Activated naive CD4-positive, alpha-beta T cell treated with anti-CD3 and anti-CD28 coated beads, Interleukin-2, amount 50 U/mL, for 72 hours (primary cell): Measurements from ENCODE around the gene NRIP3. TPM values are rescaled to one million over a fixed set of nuclear protein-coding genes. Genes with fewer than 3 reads are reported as not detected.
"Not testable (repeated sequence)": the region's sequence is repeated elsewhere in the genome, so short reads cannot be mapped to it uniquely, and the experiment has no call there.

Source experiments
- ATAC-seq, 2 donors: fragments of 150-1000 bp; cut with Tn5 transposase; 2 replicates each; pipeline ENCODE4 v1.10.0; 2021; ENCODE audit warnings: mild to moderate bottlenecking in 2 of 2, moderate library complexity in 2 of 2
- DNase-seq, 2 donors: peaks; one replicate each; pipeline ENCODE4 v3.0.0; 2021 to 2022; ENCODE audit warnings: low spot score in 2 of 2
- H3K27ac Mint-ChIP-seq, 2 donors: one replicate each; pipeline ENCODE4 v1.8.0; 2022; ENCODE audit warnings: mild to moderate bottlenecking in 2 of 2, mixed read lengths in 2 of 2
- H3K36me3 Mint-ChIP-seq, 2 donors: one replicate each; pipeline ENCODE4 v1.8.0; 2022; ENCODE audit warnings: mixed read lengths in 2 of 2
- H3K9me3 Mint-ChIP-seq, 2 donors: one replicate each; pipeline ENCODE4 v1.8.0; 2022; ENCODE audit warnings: mixed read lengths in 2 of 2
- total RNA-seq, 2 donors: library from RNA; stranded (reverse); gene quantifications; one replicate each; pipeline ENCODE4 v1.2.3, GENCODE V29; 2022

Gene NRIP3
- total RNA-seq, 2 donors from 2014 or later = 2.3 to 3.0 TPM

DNA sequence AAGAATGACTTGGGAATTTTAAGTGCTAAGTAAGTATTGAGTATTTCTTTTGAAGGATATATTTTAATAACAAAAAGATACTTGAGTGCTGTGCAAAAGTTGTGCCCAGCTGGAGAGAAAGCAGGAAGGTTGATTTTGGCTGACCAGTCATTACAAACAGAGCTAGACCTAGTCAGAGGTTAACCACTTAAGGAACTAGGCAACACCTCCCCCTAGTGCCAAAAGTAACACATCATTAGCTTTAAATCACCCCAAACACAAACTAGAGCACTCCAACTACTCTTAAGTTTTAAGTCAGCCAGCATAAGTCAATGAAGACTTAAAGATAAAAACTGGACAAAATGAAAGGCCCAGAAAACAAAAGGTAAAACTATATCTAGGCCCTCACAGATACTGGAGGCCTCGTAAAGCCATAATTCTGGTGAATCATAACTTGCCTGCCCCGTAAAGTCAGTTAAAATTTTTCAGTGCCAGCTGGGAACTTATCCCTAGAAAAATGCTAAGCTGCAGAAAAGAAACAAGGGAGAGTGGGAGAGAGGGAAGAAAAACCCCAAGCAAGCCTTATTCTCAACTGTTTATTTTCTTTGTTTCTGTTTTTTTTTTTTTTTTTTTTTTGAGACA is 44.1 kb downstream of the NRIP3 start:
- DNase-seq (peak in 1 of 2 donors; percentile 23), ATAC-seq (peak; percentile 17 to 41)
- Mint-ChIP-seq H3K36me3 (peaks cover 7 to 8% of the 10 kb centered on the region in 2 donors), H3K27ac (no peak overlapping the region), H3K9me3 (no peaks in the 10 kb centered on the region)

DNA sequence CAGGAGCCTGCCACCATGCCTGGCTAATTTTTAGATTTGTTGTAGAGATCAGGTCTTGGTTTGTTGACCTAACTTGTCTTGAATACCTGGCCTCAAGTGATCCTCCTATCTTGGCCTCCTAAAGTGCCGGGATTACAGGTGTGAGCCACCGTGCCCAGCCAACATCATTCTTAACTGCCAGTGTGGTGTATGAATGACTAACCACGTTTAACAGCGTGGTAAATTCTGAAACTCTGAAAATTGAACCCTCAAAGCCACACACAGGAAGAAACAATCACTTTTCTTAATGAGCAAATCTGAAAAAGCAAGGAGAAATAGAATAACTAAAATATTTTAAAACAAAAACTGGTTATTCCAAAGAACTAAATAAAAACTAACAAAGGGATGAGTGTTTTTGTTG is 46.9 kb downstream of the NRIP3 start:
- Mint-ChIP-seq H3K27ac (peak overlapping the region in 1 of 2 donors; percentile 52), H3K9me3 (no peaks in the 10 kb centered on the region), H3K36me3 (no peaks in the 10 kb centered on the region)
- ATAC-seq (peak; percentile 64 to 70), DNase-seq (no peak)

DNA sequence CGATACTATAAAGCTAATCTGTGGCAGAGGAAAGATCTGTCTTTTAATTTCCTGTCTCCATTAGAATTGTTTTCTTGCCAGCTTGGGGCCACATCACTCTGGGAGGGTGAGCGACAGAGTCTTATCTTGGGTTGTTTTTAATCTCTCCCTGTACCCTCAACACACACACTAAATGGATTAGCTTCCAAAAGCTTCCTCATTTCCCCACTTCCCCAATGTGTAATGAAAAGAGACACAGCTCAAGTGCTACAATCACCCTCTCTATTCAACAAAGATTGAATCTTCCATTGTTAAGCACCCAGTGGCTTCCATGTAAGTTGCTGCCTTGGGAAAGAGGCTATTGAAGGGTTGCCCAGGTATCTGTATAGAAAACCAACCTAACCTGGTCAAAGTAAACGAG is 54.9 kb downstream of the NRIP3 start:
- Mint-ChIP-seq H3K27ac (no peak overlapping the region), H3K36me3 (peaks cover 5 to 8% of the 10 kb centered on the region in 2 donors), H3K9me3 (no peaks in the 10 kb centered on the region)
- no peak for ATAC-seq
- DNase-seq = no peak

DNA sequence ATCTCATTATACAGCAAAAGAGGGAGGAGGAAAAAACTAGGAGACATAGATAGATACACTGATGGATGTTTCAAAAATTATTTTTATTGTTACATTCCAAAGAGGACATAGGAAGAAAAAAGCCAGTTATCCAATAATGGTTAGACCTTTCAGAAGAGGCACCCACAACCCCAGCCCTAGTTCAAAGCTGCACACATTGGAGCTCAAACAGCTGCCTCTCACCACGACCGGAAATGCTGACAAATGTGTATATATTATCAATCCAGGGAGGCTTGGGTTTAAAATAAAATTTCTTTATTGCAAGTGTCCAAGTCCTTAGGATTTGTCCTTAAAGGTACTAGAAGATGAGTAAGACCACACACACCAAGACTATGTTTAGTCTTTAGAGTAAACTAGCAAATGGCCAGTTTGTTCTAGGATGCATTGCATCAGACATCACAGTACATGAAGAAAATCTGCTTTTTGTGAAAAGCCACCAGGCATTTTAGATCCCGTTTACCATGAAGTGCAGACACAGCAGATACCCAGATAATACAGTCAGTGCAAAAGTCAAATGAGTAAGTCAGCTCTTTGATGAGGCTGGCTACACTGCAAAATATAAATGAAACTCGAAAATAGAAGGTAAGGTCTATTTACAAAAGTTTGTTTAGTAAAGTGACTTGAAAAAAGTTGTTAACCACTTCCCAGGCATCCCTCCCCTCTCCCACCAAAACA is 56.4 kb downstream of the NRIP3 start:
- H3K36me3 Mint-ChIP-seq = peaks cover 5 to 8% of the 10 kb centered on the region in 2 donors
- H3K9me3 Mint-ChIP-seq = no peaks in the 10 kb centered on the region
- no peak overlapping the region for H3K27ac Mint-ChIP-seq

DNA sequence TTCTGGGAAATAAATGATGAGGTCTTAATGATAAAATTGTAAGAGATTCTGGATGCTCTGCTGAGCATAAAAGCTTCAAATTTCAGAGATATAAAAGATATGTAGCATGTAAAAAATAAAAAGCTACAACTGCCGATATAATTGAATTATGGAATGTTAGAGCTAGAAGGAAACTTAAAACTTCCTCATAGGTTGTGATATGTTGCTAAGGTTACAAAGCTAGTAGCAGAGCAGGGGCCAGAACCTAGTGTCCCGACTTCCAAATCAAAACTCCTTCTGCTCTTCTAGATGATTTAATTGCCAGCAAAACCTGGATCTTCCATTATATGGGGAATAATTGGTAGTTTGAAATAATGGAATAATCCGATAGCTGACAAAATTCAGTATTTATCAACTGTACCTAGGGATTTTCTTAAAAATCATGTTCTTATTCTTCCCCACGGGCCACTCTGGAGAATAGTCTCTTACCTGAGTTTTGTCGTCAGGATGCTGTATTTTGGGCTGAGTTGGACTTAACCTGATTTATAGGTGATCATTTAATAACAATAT is 61.2 kb downstream of the NRIP3 start, which contains the start of gene ASCL3:
ASCL3 (minus strand) TSS at position 499 of the 549 bp plus-strand sequence. CDS start 4,855 bp downstream, outside the sequence.
- peaks cover 0 to 2% of the 10 kb centered on the region in 2 donors for H3K36me3 Mint-ChIP-seq
- ATAC-seq (no peak), DNase-seq (no peak)
- H3K27ac Mint-ChIP-seq = no peak within 1 kb of the TSS
- H3K9me3 Mint-ChIP-seq = no peaks in the 10 kb centered on the region

More for the DNA sequence above, 56.4 kb downstream of the NRIP3 start:
- no peak for DNase-seq
- no peak for ATAC-seq

DNA sequence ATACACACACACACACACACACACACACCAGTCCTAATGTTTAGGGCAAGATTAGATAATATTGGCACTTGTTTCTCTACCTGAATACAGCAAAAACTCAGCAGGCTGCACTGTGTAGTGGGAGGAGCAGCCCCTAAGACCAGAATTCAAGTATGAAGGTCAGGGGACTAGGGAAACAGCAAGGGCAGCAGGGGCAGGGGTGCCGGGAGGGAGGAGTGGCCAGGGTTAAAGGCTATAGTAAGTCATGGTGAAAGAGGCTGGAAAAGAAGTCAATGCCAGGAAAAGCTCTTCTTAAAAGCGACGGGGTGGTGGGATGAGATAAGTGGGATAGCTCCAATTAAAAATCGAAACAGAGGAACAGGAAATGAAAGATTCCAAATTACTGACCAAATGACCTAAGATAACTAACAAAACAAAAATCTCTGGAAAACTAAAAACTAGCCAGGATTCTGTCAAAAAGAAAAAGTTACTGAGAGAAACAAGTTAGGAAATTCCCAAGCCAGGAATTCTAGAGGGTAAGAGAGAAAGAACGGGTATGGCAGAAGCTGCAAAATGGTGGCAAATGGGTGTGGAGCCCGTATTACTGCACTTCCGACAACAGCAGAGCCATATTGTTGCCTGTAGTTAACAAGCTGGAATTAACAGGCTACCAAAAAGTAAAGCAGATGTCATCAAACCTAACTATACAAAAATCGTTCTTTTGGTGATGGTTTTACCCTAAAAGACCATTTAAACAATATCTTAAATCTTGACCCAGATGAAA is 62.3 kb downstream of the NRIP3 start:
- Mint-ChIP-seq H3K9me3 (no peaks in the 10 kb centered on the region), H3K27ac (no peak overlapping the region), H3K36me3 (no peaks in the 10 kb centered on the region)
- ATAC-seq (no peak), DNase-seq (no peak)

DNA sequence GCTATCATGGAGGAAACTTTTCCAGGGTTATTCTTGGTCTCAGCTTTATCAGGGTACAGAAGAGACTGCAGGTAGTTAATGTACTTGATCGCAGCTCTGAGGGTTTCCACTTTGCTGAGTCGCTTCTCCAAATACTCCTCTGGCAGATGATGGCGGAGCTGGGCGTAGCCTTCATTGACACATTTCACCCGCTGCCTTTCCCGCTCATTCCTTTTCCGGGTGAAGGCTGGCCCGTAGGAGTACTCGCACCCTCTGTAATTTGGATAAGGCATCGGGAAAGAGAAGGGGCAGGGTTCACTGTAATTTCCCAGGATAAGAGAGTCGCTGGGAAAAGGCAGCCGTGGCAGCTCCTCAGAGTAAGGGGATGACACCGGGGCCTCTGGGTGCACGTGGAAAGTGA is 66.1 kb downstream of the NRIP3 start:
- H3K27ac Mint-ChIP-seq = no peak overlapping the region
- ATAC-seq (no peak), DNase-seq (no peak)
- H3K36me3 Mint-ChIP-seq = no peaks in the 10 kb centered on the region
- H3K9me3 Mint-ChIP-seq = no peaks in the 10 kb centered on the region

DNA sequence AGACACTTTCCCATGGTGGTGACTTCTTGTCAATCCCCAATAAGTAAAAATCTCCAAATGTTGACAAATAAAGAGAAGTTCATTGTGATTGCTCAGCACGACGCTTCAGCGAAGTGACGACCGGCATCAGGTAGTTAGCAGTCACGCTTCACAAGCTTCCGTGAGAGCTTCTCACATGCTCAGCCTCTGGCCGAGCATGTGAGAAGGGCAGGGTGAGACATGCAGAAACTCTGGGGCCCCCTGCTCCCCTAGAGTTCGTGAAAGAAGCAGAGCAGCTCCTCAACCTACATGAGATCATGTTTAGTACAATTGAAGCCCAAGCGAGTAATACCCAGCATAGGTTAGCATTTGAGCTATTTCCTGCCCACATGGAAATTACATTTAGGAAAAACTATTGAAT is 66.6 kb downstream of the NRIP3 start:
- peak overlapping the region in 1 of 2 donors; percentile 87 for H3K27ac Mint-ChIP-seq
- H3K9me3 Mint-ChIP-seq = no peaks in the 10 kb centered on the region
- ATAC-seq (peak in 1 of 2 donors; percentile 79), DNase-seq (no peak)
- H3K36me3 Mint-ChIP-seq = no peaks in the 10 kb centered on the region

DNA sequence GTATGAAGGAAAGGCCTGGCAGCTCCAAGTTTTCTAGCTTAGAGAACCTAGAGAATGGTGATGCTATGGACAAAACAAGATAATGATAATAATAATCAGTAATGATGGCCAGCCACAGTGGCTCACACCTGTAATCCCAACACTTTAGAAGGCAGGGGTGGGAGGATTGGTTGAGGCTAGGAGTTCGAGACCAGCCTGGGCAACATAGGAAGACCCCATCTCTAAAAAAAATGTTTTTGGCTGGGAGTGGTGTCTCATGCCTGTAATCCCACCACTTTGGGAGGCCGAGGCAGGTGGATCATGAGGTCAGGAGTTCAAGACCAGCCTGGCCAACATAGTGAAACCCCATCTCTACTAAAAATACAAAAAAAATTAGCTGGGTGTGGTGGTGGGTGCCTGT is 68.0 kb downstream of the NRIP3 start:
- not testable (repeated sequence) for H3K27ac Mint-ChIP-seq, DNase-seq, ATAC-seq, H3K9me3 Mint-ChIP-seq, H3K36me3 Mint-ChIP-seq

DNA sequence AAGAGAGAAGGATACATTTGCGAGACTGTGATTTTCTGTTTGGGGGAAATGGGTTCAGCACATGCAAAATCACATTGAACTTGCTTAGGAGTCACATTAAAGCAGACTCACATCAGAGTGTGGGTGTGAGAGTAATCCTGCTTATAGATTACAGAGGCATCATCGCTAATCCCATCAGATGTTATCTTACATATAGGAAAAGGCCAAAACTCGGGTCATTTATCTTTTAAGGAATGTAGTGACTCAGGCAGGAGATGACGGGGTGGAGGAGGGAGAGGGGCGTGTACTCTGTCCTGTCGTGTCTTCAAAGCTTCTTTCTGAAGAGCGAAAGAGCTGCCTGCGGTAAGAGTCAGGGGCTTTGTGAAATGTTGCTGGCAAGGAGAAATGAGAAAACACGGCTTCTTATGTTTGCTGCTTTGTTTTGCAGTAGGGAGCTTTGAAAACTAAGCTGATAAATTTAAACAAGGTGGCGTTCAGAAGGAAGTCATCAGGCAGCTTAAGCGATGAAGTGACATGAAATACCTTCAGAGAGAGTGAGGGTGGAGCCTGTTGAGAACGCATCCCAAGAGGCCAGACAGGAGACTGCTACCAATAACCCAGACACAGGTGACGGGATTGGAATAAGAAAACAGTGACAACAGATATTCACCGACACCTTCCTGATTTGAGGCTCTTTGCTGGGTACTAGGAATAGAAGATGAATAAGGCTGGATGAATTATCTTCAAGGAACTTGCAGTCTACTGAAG is 68.9 kb downstream of the NRIP3 start:
- peak in 1 of 2 donors; percentile 28 for ATAC-seq

DNA sequence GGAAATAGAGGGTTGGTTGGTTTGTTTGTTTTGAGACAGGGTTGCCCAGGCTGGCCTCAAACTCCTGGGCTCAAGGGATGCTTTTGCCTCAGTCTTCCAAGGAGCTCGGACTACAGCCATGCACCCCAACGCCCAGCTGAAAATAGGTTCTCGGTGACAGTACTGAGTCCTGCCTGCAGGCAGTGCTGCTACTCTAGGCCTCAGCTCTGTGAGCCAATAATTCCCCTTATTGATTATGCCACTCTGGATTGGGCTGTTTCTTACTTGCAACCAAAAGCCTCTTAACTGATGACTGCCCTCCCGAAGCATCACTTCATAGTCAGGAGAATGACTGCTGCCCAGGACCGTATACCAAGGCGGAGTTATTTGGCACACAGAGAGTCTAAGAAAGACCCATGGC is 69.9 kb downstream of the NRIP3 start:
- DNase-seq = no peak
- no peak for ATAC-seq
- H3K36me3 Mint-ChIP-seq = no peaks in the 10 kb centered on the region
- H3K9me3 Mint-ChIP-seq = no peaks in the 10 kb centered on the region
- H3K27ac Mint-ChIP-seq = no peak overlapping the region

More for the DNA sequence above, 68.9 kb downstream of the NRIP3 start:
- peak overlapping the region in 1 of 2 donors; percentile 69 for H3K27ac Mint-ChIP-seq
- H3K9me3 Mint-ChIP-seq = no peaks in the 10 kb centered on the region
- H3K36me3 Mint-ChIP-seq = no peaks in the 10 kb centered on the region
- no peak for DNase-seq

DNA sequence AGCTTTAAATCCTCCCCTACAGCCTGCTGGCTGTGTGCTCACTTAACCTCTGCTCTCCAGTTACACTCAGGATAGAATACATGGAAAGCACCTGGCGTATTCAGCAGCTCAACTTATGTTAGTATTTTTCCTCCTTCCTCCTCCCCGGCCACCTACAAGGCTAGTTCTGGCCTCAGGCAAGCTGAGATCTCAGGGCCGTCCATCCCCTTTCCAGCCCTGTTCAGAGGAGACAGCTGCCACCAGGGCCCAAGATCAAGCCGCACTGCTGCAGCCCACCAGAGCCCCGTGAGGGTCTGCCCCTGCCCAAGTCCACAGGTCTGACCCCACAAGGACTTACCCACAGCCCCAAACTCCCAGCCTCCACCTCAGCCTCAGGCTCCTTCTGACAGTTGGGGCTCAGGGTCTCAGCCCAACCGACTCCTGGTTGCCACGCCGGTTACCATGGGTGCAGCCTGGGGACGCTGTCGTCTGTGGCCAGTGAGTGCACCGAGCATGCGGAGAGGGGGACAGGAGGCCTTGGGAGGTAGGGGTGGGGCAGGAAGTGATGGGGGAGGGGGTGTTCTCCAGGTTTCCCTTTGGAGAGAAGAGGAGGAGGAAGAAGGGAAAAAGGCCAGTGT is 71.1 kb downstream of the NRIP3 start, which contains the start of gene C11orf16:
C11orf16 (minus strand) TSS at position 384 of the 617 bp plus-strand sequence. CDS start 639 bp downstream, outside the sequence.
- DNase-seq (no peak), ATAC-seq (no peak)
- Mint-ChIP-seq H3K36me3 (no peaks in the 10 kb centered on the region), H3K9me3 (no peaks in the 10 kb centered on the region), H3K27ac (no peak within 1 kb of the TSS)

Other genes starting within 250 kb of the NRIP3 start
- gene AKIP1, start 92.8 kb downstream of the NRIP3 start, total RNA-seq = 10 to 100 TPM; 25.9 to 32.9 TPM
- not detected for gene C11orf16, start 71.1 kb downstream of the NRIP3 start, total RNA-seq
- not detected for gene ASCL3, start 61.0 kb downstream of the NRIP3 start, total RNA-seq
- 10 to 100 TPM; 13.2 to 21.6 TPM for gene TMEM9B, start 39.6 kb downstream of the NRIP3 start, total RNA-seq
- gene SCUBE2, start 87.6 kb upstream of the NRIP3 start, total RNA-seq = under 1 TPM; 0.61 to 0.70 TPM